Measurements from ENCODE around the gene TTC9B.

- no peak for TF ChIP-seq CTCF (IDR thresholded peaks at IDR 0.05)
- no peak for TF ChIP-seq POLR2AphosphoS5 (IDR thresholded peaks at IDR 0.05)
- no peak for TF ChIP-seq POLR2A (IDR thresholded peaks at IDR 0.05)
These were observed 43.4 kb upstream of the TTC9B start for GRCh38 chr19:40261631-40262030.
